Effector memory CD8-positive, alpha-beta T cell (primary cell): Measurements from ENCODE around the gene PTPA.
"Not testable (repeated sequence)": the region's sequence is repeated elsewhere in the genome, so short reads cannot be mapped to it uniquely, and the experiment has no call there.

ENCODE experiments used
- ATAC-seq: fragments of 150-1000 bp; cut with Tn5 transposase; replicated peaks from 2 replicates; pipeline ENCODE4 v1.10.0; 2021; ENCODE audit warnings: mild to moderate bottlenecking, moderate library complexity
- DNase-seq, 3 experiments: peaks; one replicate each; pipeline ENCODE4 v3.0.0; 2021
- H3K27ac Mint-ChIP-seq, 2 donors: one replicate each; pipeline ENCODE4 v1.8.0; 2022; ENCODE audit warnings: mild to moderate bottlenecking in 2 of 2, mixed read lengths in 2 of 2, moderate library complexity in 2 of 2
- H3K27me3 Mint-ChIP-seq, 2 donors: one replicate each; pipeline ENCODE4 v1.8.0; 2022; ENCODE audit warnings: mixed read lengths in 2 of 2
- H3K36me3 Mint-ChIP-seq: one replicate; pipeline ENCODE4 v1.8.0; 2022; ENCODE audit warnings: mild to moderate bottlenecking, moderate library complexity, mixed read lengths; ENCODE audit not compliant: insufficient read depth
- H3K4me1 Mint-ChIP-seq, 2 donors: one replicate each; pipeline ENCODE4 v1.8.0; 2022; ENCODE audit warnings: low read depth in 2 of 2, mixed read lengths in 2 of 2
- H3K4me3 Mint-ChIP-seq, 2 donors: one replicate each; pipeline ENCODE4 v1.8.0; 2022; ENCODE audit warnings: mild to moderate bottlenecking in 2 of 2, mixed read lengths in 2 of 2, moderate library complexity in 2 of 2
- H3K9me3 Mint-ChIP-seq, 2 donors: one replicate each; pipeline ENCODE4 v1.8.0; 2022; ENCODE audit warnings: mixed read lengths in 2 of 2

Gene PTPA

DNA sequence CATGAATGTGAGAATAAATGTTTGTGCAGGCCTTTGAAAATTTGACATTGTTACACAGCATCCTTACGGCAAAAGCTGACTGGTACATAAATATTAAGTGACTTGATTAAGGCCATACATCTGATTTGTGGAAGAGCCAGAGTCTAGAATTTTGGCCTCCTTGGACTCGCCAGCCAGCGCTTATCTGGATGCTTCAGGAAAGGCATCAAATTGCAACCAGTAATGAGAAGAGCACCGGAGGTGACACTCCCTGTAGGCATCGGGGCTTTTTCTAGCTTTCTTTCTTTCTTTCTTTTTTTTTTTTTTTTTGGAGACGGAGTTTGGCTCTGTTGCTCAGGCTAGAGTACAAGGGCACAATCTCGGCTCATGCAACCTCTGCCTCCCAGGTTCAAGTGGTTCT is 80.0 kb downstream of the PTPA start:
- no peaks in the 10 kb centered on the region for H3K9me3 Mint-ChIP-seq
- H3K4me3 Mint-ChIP-seq: no peak overlapping the region
- peaks cover 4% of the 10 kb centered on the region for H3K36me3 Mint-ChIP-seq
- DNase-seq (no peak), ATAC-seq (no peak)
- H3K27ac Mint-ChIP-seq: no peak overlapping the region
- peaks cover 0 to 1% of the 10 kb centered on the region in 2 donors for H3K4me1 Mint-ChIP-seq
- peaks cover 10 to 33% of the 10 kb centered on the region in 2 donors for H3K27me3 Mint-ChIP-seq

DNA sequence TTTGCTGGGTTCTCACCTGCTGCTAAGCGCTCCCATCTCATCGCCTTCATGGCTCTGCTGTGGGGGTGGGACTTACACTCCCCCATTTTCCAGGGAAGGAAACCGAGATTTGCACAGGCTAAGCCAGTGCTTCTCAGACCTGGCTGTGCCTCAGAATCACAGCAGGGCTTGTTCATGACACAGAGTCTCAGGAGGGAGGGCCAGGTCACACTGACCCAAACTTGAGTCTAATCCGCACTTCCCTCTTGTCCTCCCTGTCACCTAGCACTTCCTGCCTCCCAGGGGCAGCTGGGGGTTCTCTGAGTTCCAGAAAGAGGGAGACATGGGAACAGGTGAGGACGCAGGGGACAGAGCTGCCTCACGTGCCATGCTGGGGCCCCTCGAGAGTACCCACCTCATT is 82.4 kb downstream of the PTPA start:
- ATAC-seq (no peak), DNase-seq (no peak)
- Mint-ChIP-seq H3K9me3 (no peaks in the 10 kb centered on the region), H3K27ac (no peak overlapping the region), H3K36me3 (peaks cover 4% of the 10 kb centered on the region), H3K4me1 (no peaks in the 10 kb centered on the region), H3K27me3 (peaks cover 15 to 54% of the 10 kb centered on the region in 2 donors), H3K4me3 (no peak overlapping the region)

DNA sequence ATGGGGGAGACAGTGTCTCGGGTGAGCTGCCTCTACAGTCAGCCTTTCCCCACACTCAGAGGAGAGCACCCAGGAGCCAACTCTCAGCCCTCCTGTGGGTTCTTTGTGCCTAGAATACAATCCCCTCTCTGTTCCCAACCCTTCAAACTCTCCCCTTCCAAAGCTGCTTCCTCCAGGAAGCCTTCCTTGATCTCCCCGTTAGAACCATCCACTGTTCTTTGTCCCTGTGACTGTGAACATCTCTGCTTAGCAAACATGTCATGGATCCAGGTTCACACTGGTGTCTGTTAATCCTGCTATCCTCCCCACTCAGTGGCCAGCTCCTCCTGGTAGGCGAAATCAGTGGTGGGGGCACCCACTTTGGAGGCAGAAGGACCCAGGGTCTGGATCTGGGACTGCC is 83.0 kb downstream of the PTPA start:
- no peak overlapping the region for H3K4me3 Mint-ChIP-seq
- DNase-seq (no peak), ATAC-seq (no peak)
- H3K36me3 Mint-ChIP-seq: peaks cover 4% of the 10 kb centered on the region
- H3K27ac Mint-ChIP-seq: no peak overlapping the region
- H3K4me1 Mint-ChIP-seq: peaks cover 0 to 2% of the 10 kb centered on the region in 2 donors
- H3K27me3 Mint-ChIP-seq: peaks cover 15 to 59% of the 10 kb centered on the region in 2 donors
- H3K9me3 Mint-ChIP-seq: no peaks in the 10 kb centered on the region

DNA sequence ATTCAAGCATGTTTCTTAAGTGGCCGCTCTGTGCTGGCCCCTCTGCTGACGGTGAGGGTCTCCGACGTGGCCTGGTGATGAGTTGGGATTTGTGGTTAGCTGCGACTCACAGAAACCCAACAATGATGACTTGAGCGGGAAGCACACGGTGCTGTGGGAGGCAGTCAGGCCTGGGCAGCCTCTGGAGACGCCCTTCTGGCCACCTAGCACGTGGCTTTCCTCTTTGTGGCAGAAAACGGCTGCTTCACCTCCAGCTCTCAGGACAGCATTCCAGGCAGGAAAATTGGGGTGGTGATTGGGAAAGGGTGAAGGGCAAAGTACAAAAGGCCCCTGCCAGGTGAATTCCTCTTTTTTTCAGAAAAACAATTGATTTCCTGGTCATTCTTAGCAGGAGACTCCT is 84.4 kb downstream of the PTPA start:
- H3K27me3 Mint-ChIP-seq: peaks cover 15 to 59% of the 10 kb centered on the region in 2 donors
- DNase-seq (no peak), ATAC-seq (no peak)
- no peaks in the 10 kb centered on the region for H3K9me3 Mint-ChIP-seq
- no peak overlapping the region for H3K4me3 Mint-ChIP-seq
- H3K27ac Mint-ChIP-seq: no peak overlapping the region
- peaks cover 0 to 2% of the 10 kb centered on the region in 2 donors for H3K4me1 Mint-ChIP-seq
- H3K36me3 Mint-ChIP-seq: peaks cover 4% of the 10 kb centered on the region

DNA sequence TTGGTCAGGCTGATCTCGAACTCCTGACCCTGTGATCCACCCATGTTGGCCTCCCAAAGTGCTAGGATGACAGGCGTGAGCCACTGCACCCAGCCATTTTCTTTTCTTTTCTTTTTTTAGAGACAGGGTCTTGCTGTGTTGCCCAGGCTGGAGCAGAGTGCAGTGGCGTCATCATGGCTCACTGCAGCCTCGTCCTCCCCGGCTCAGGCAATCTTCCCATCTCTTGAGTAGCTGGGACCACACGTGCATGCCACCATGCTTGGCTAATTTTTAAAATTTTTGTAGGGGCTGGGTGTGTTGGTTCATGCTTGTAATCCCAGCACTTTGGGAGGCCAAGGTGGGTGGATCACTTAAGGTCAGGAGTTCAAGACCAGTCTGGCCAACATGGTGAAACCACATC is 85.8 kb downstream of the PTPA start:
- H3K9me3 Mint-ChIP-seq, ATAC-seq, DNase-seq, H3K4me3 Mint-ChIP-seq, H3K27ac Mint-ChIP-seq, H3K36me3 Mint-ChIP-seq, H3K4me1 Mint-ChIP-seq: not testable (repeated sequence)
- H3K27me3 Mint-ChIP-seq: peaks cover 15 to 59% of the 10 kb centered on the region in 2 donors

DNA sequence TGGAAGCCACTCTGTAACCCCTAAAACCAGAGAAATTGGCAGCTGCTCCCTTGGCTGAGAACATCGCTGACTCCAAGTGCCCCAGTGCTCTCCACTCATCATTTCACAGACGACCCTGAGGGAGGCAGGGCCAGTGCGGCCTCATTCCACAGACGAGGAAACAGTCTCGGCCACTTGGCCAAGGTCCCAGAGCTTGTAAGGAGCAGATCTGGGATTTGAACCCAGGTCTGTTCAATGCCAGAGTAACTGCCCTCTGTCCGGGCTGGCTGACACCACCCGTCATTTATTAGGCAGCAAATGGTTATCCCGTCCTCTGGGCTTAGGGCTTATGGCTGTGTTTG is 86.7 kb downstream of the PTPA start:
- ATAC-seq (no peak), DNase-seq (no peak)
- Mint-ChIP-seq H3K9me3 (no peaks in the 10 kb centered on the region), H3K4me3 (no peak overlapping the region), H3K36me3 (no peaks in the 10 kb centered on the region), H3K4me1 (peaks cover 0 to 2% of the 10 kb centered on the region in 2 donors), H3K27ac (no peak overlapping the region), H3K27me3 (peaks cover 15 to 54% of the 10 kb centered on the region in 2 donors)
